NOMO-1 treated with DMSO at 0.1 percent for 48 hours (cell line): ENCODE data around the gene PPARG.
"Not testable (repeated sequence)": the region's sequence is repeated elsewhere in the genome, so short reads cannot be mapped to it uniquely, and the experiment has no call there.

ENCODE experiments used
- DNase-seq: peaks from one replicate; lab custom pipeline; 2025; ENCODE audit not compliant: unreplicated experiment; lab: John Stamatoyannopoulos, UW

Gene PPARG

DNA sequence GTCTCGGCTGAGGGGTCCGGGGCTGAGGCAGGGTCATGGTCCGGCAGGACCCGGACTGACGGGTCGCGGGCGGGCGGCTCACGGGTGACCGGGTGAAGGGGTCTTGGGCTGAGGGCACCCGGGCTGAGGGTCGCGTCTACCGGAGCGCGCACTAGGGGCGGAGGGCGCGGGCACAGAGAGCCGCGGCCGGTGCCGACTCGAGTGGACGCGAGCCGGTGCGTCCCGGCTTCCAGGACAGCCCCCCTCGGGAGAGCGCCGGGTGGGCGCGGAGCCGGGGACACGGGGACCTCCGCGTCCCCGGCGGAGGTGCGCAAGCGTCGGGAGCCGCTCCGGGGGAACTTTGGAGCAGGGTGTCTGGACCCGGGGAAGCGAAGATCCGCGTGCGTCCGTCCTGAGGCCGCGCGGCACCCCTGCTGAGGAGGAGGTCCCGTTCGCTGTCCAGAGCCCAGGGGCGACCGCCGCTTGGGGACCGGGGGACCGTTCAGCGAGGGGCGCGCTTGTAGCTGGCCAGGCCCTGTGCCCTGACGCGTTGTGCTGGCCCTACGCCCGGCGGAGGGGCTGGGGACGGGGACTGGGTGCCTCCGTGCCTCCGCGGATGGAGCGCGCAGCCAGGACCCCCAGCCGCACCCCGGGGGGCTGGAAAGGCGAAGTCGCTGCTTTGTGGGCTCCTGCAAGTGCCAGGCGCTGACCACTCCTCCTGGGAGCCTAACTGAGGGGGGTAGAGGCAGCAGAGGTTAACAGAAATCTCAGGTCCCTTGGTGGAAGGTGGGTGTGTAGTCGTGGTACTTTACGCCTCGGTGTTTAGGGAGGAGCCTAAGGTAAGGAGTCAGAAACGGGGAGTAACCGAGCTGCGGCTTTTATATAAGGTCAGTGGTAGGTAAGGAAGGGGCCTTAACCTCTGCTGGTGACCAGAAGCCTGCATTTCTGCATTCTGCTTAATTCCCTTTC lies at the start of gene PPARG:
TSS of gene PPARG (plus strand) at position 889 of the 948 bp plus-strand sequence. CDS start 90,642 bp downstream, outside the sequence.
- peak; percentile 32 for DNase-seq

DNA sequence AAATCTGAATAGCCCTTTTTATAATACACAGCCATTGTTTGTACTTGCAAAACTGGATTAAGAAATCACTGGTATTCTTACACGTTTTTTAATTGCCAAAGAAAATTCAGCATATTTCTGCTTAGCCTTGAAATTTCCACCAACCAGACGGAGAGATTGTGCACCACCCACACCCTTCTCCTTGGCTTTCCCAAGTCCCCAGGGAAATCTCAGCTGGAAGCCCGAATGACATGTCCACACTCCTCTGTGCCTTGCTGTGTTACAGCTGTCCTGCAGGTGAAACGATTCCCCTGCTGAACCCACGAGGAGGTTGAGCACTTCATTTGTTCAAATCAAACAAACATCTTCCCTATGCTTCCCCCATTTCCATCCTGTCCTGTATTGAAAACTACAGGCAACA lies 49.6 kb upstream of the PPARG start:
- no peak for DNase-seq

- no peak for DNase-seq
These were observed 46.1 kb upstream of the PPARG start for GRCh38 chr3:12242772-12243171.

GRCh38 chr3:12246497-12247163 lies 42.2 kb upstream of the PPARG start:
- no peak for DNase-seq

DNA sequence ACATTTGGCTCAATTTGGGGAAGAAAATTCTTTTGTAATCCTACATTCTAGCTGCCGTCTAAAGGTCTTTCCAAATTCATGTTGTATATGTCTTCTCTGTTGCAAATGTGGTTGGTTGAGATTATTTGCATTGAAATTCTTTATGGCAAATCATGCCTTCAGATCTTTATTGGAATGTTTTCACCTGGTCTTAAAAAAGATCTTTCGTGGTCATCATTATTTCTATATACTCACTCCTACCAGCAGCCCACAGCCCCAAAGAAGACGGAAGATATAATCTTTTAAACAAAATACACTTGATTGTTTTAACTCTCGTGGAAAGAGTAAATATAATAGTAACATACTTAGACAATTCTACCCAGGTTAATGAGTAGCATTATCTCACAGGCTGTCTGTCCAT lies 41.5 kb upstream of the PPARG start:
- DNase-seq = no peak

DNA sequence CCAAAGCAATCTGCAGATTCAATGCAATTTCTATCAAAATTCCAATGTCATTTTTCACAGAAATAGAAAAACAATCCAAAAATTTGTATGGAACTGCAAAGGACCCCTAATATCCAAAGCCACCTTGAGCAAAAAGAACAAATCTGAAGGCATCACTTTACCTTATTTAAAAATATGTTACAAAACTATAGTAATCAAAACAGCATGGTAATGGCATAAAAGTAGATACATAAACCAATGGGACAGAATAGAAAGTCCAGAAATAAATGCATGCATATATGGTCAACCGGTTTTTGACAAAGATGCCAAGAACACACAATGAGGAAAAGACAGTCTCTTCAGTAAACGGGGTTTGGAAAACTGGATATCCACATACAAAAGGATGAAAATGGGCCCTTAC lies 39.4 kb upstream of the PPARG start:
- DNase-seq = no peak

DNA sequence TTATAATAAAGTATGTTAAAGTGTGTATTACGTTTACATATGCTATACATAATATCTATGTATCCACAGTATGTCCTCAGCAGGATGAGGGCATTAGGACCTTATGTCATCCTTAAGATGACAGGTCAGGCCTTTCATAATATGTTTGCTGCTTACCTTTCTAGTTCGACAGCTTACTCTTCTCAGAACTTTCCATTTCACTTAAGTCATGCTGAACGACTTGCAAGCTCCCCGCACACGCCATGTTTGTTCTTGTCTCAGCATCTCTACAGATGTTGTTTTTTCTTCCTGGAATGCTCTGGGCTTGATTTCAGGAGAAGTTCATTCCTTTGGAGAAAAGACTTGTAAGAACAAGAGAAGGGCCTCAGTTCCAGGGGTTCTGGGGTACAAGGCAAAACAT lies 36.0 kb upstream of the PPARG start:
- no peak for DNase-seq

- peak; percentile 75 for DNase-seq
These were observed 35.1 kb upstream of the PPARG start for GRCh38 chr3:12253516-12254343.

GRCh38 chr3:12255393-12255792 lies 33.5 kb upstream of the PPARG start:
- no peak for DNase-seq

DNA sequence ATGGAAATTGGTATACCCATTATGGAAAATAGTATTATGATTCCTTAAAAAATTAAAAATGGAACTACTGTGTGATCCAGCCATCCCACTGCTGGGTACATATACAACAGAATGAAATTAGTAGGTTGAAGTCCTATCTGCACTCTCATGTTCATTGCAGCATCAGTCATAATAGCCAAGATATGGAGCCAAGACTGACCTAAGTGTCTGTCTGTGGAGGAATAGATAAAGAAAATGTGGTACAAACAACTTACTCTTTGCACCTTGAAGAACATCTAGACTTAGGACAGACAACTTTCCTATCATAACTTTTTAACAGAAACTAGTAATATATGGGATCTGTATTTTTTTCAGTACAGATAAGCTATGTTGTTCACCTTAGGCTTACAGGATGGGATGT lies 30.0 kb upstream of the PPARG start:
- no peak for DNase-seq

DNA sequence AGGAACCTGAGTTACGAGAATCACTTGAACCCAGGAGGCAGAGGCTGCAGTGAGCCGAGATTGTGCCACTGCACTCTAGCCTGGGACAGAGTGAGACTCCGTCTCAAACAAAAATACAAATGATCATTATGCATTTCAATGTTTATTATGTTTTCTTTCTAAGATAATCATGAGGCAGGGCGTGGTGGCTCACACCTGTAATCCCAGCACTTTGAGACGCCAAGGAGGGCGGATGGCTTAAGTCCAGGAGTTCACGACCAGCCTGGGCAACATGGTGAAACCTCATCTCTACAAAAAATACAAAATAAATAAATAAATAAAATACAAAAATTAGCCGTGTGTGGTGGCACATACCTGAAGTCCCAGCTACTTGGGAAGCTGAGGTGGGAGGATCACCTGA lies 26.7 kb upstream of the PPARG start:
- not testable (repeated sequence) for DNase-seq

DNA sequence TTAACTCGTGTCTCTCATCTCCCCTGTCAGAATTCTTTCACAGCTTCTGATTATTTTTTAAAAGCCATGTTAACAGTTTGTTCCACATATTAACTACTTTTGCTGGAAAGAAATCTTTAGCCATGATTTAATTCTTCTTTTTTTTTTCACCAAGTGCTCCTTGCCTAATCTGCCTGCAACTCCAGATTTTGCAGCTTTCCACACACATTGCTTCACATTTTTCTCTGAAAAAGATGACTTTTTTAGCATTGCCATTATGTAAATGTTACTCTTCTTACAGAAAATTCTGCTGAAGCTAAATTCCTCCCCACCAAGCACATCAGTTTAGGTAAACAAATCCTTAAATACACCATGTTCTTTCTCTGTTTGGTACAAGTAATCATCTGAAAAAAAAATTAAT lies 23.4 kb upstream of the PPARG start:
- DNase-seq = peak; percentile 72

- no peak for DNase-seq
These were observed 22.8 kb upstream of the PPARG start for GRCh38 chr3:12266038-12266437.

- no peak for DNase-seq
These were observed 21.4 kb upstream of the PPARG start for GRCh38 chr3:12267376-12268030.

- DNase-seq = peak; percentile 64
These were observed 20.7 kb upstream of the PPARG start for GRCh38 chr3:12268049-12268735.

GRCh38 chr3:12270976-12271375 lies 17.9 kb upstream of the PPARG start:
- no peak for DNase-seq

- peak; percentile 21 for DNase-seq
These were observed 15.7 kb upstream of the PPARG start for GRCh38 chr3:12273045-12273695.

- DNase-seq = no peak
These were observed 12.8 kb upstream of the PPARG start for GRCh38 chr3:12275974-12276650.

DNA sequence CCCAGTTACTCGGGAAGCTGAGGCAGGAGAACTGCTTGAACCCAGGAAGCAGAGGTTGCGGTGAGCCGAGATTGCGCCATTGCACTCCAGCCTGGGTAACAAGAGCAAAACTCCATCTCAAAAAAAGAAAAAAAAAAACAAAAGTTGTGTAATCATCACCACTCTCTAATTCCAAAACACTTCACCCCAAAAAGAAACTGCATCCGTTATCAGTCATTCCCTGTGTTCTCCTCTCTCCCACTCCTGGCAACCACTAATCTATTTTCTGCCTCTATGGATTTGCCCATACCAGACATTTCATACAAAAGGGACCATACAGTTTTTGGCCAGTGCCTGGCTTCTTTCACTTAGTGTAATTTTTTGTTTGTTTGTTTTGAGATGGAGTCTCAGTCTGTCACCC lies 12.0 kb upstream of the PPARG start:
- DNase-seq = not testable (repeated sequence)
